ENCODE data around the gene SMAD1.
"Not testable (repeated sequence)": the region's sequence is repeated elsewhere in the genome, so short reads cannot be mapped to it uniquely, and the experiment has no call there.

The SMAD1 gene

DNA sequence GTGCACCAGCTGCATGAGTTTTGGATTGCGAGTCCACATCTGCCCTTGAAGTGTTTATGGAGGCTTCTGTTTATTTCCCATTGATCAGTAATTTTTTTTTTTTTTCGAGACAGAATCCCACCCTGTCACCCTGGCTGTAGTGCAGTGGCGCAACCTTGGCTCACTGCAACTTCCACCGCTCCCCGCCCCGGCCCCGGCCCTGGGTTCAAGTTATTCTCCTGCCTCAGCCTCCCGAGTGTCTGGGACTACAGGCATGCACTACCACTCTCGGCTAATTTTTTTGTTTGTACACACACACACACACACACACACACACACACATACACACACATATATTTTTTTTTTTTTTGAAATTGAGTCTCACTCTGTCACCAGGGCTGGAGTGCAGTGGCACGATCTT is 46.1 kb downstream of the SMAD1 start:
- no peak for DNase-seq (ENCODE audit: low read depth in 2 of 2)

- no peak for DNase-seq (ENCODE audit: low read depth in 2 of 2)
Measured at GRCh38 chr4:145528601-145529000, 46.9 kb downstream of the SMAD1 start.

GRCh38 chr4:145530189-145530588 is 48.5 kb downstream of the SMAD1 start:
- DNase-seq (ENCODE audit: low read depth in 2 of 2) = no peak

- no peak for DNase-seq (ENCODE audit: low read depth in 2 of 2)
Measured at GRCh38 chr4:145530662-145531061, 49.0 kb downstream of the SMAD1 start.

DNA sequence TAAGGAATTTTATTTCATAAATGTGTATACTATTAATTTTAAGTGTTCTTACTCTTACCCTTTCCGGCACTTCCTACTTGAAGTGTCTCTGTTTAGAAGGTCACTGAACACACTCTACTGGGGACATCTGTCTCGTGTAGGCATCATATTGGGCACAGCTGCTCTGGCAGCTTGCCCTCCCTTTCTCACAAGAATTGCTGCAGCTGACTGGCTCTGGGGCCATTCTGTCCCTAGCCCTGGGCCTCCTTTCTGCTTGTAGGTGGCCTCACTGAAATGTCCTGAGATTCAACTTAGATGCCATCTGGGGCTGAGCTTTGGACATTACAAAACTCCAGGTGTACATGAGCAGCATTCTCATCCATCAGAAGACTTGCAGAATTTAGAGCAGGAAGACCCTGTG is 49.6 kb downstream of the SMAD1 start:
- no peak for DNase-seq (ENCODE audit: low read depth in 2 of 2)

DNA sequence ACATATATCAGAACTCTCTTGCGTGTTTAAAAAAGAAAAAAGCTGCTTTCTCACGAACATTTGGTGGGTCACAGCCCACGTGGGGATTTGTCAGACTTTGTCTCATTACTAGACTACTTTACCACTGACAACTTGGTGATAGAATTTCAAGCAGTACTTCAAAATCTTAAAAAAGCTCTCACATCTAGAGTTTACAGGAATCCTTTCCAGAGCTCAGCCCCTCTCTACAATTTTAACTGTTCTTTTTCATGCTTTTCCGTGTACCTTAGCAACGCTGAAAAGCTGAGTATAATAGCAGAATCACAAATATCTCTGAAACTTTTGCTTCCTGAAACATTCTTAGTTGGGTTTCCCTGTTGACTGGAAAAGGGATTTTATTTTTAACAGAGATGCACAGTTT is 50.2 kb downstream of the SMAD1 start:
- DNase-seq (ENCODE audit: low read depth in 2 of 2) = no peak

DNA sequence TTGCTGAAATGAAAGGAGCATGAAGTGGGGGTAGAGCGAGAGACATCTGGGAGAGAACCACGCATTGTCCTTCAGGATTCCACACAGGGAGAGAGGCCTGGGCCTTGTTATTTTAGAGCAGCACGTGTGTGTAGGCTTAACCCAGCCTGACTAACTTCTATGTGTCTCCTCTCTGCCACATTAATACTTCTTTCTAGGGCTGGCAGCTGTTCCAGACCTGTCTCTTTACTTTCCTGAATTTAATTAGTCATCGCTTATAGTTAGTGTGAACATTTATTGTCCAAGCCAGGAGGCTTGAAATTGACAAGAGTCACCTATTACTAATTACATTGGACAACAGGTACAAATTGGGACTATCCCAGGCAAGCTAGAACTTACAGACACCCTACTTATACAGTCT is 51.3 kb downstream of the SMAD1 start:
- DNase-seq (ENCODE audit: low read depth in 2 of 2) = no peak

DNA sequence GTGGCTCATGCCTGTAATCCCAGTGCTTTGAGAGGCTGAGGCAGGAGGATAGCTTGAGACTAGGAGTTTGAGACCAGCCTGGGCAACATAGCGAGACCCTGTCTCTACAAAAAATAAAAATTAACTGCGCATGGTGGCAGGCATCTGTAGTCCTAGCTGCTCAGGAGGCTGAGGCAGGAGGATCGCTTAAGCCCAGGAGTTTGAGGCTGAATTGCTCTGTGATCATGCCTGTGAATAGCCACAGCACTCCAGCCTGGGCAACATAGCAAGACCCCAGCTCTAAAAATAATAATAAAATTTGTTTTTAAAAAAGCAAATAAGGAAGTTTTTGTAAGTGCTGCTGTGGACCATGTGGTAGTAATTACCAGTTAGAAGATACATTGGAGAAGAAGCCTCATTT is 51.8 kb downstream of the SMAD1 start:
- not testable (repeated sequence) for DNase-seq (ENCODE audit: low read depth in 2 of 2)

- no peak for DNase-seq (ENCODE audit: low read depth in 2 of 2)
Measured at GRCh38 chr4:145533961-145534360, 52.3 kb downstream of the SMAD1 start.

GRCh38 chr4:145535202-145535601 is 53.5 kb downstream of the SMAD1 start:
- DNase-seq (ENCODE audit: low read depth in 2 of 2) = no peak

DNA sequence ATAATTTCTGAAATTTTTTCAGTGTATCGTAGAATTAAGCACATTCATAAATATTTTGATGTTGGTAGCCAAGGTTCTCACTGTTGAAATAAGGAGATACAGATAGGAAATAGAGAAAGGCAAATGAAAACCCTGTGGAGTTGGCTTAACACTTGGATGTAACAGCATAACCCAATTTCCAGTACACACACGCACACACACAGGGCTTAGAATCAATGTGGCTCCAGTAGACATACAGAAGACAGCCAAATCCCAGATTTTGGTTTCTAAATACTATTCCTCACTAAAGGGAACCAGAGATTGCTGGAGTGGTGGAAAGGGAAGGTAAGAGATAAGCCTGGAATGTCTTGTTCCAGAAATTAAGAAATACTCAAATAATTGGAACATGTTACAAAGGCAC is 54.4 kb downstream of the SMAD1 start:
- DNase-seq (ENCODE audit: low read depth in 2 of 2) = no peak

GRCh38 chr4:145538596-145538995 is 56.9 kb downstream of the SMAD1 start:
- no peak for DNase-seq (ENCODE audit: low read depth in 2 of 2)

- DNase-seq (ENCODE audit: low read depth in 2 of 2) = no peak
Measured at GRCh38 chr4:145539671-145540070, 58.0 kb downstream of the SMAD1 start.

DNA sequence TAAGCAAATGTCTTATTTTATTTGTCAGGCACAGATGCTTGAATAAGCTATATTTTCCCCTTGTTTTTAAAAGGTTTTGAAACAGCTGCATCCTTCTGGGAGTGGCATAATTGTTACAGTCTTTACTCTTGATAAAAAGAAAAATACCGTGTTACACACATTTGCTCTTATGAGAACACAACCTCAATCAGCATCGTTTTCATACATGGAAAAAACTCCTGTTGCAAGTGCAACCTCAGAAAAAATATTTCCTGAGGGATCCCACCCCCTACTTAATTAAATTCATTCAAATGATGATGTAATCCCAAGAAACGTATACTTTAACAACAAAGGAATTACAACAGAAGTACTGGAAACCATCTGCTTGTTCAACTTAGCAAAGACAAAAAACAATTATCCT is 58.6 kb downstream of the SMAD1 start:
- no peak for DNase-seq (ENCODE audit: low read depth in 2 of 2)

- no peak for DNase-seq (ENCODE audit: low read depth in 2 of 2)
Measured at GRCh38 chr4:145541346-145541745, 59.7 kb downstream of the SMAD1 start.

DNA sequence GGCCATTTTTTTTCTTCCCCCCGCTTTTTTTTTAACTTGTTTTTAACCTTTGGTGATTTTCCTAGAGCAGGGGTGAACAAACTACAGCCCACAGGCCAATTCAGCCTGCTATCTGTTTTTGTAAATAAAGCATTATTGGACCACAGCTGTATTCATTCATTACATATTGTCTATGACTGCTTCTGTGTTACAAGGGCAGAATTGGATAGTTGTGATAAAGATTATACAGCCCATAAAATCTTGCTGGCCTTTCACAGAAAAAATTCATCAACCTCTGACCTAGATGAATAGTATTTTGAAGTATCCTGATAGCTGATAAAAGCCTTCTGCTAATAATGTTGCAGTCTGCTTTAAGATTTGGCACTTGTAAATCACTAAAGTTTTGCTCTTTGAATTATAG is 63.4 kb downstream of the SMAD1 start:
- no peak for DNase-seq (ENCODE audit: low read depth in 2 of 2)

- no peak for DNase-seq (ENCODE audit: low read depth in 2 of 2)
Measured at GRCh38 chr4:145545538-145546174, 64.0 kb downstream of the SMAD1 start.

- DNase-seq (ENCODE audit: low read depth in 2 of 2) = no peak
Measured at GRCh38 chr4:145546175-145546915, 64.7 kb downstream of the SMAD1 start.

GRCh38 chr4:145551660-145552059 is 70.0 kb downstream of the SMAD1 start:
- no peak for DNase-seq (ENCODE audit: low read depth in 2 of 2)

GRCh38 chr4:145552181-145552822 is 70.6 kb downstream of the SMAD1 start:
- no peak for DNase-seq (ENCODE audit: low read depth in 2 of 2)

DNA sequence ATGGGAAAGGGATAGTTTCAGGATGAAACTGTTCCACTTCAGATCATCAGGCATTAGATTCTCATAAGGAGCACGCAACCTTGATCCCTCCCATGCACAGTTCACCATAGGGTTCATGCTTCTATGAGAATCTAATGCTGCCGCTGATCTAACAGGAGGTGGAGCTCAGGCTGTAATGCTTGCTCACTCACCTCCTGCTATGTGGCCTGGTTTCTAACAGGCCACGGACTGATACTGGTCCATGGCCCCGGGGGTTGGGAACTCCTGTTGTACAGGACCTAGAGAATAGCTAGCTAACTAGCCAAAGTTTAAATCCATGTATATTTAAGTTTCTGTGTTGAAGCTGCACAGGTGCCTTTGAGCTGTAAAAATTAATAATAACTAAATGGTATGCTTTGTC is 71.7 kb downstream of the SMAD1 start:
- DNase-seq (ENCODE audit: low read depth in 2 of 2) = no peak

GRCh38 chr4:145554691-145555090 is 73.0 kb downstream of the SMAD1 start:
- DNase-seq (ENCODE audit: low read depth in 2 of 2) = no peak

DNA sequence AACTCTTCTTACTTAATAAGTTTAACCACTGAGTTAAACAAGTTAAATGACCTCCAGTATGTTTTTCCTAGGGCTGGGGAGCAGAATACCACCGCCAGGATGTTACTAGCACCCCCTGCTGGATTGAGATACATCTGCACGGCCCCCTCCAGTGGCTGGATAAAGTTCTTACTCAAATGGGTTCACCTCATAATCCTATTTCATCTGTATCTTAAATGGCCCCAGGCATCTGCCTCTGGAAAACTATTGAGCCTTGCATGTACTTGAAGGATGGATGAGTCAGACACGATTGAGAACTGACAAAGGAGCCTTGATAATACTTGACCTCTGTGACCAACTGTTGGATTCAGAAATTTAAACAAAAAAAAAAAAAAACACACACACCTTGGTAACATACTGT is 76.1 kb downstream of the SMAD1 start:
- peak; percentile 23 to 24 for DNase-seq (ENCODE audit: low read depth in 2 of 2)

Data from stimulated activated CD8-positive, alpha-beta memory T cell treated with anti-CD3 and anti-CD28 coated beads, Interleukin-15, amount 100 ng/mL, for 48 hours (primary cell).